Neural crest cell (in vitro differentiated cells): ENCODE data around the gene RILPL1. TPM values are rescaled to one million over a fixed set of nuclear protein-coding genes. Genes with fewer than 3 reads are reported as not detected.
"Not testable (repeated sequence)": the region's sequence is repeated elsewhere in the genome, so short reads cannot be mapped to it uniquely, and the experiment has no call there.

Experiments
- DNase-seq: peaks from one replicate; pipeline ENCODE4 v3.0.0; 2021; ENCODE audit warnings: low read depth, mixed read lengths, low spot score
- H3K27ac Mint-ChIP-seq: one replicate; pipeline ENCODE4 v1.8.0; 2021; ENCODE audit warnings: mild to moderate bottlenecking, mixed read lengths; ENCODE audit not compliant: unreplicated experiment
- H3K27me3 Mint-ChIP-seq: 2 replicates; pipeline ENCODE4 v1.8.0; 2021; ENCODE audit warnings: low read depth, mild to moderate bottlenecking, mixed read lengths
- H3K36me3 Mint-ChIP-seq: 2 replicates; pipeline ENCODE4 v1.8.0; 2021; ENCODE audit warnings: low read depth, mild to moderate bottlenecking, mixed read lengths
- H3K4me1 Mint-ChIP-seq: 2 replicates; pipeline ENCODE4 v1.8.0; 2021; ENCODE audit warnings: mixed read lengths
- H3K4me3 Mint-ChIP-seq: one replicate; pipeline ENCODE4 v1.8.0; 2021; ENCODE audit warnings: mild to moderate bottlenecking, mixed read lengths
- H3K9me3 Mint-ChIP-seq: 2 replicates; pipeline ENCODE4 v1.8.0; 2021; ENCODE audit warnings: mixed read lengths
- total RNA-seq: library from RNA; stranded (reverse); gene quantifications from 2 replicates; pipeline ENCODE4 v1.2.1, GENCODE V29; 2021
- TF ChIP-seq, protein P1 (sequence below): fragments of 200-600 bp; sonication (generic); conservative IDR thresholded peaks from 2 replicates; pipeline ENCODE4 v1.5.0; 2021; ENCODE audit warnings: antibody characterized with exemption, mild to moderate bottlenecking

The RILPL1 gene
- total RNA-seq, 1 donor from 2014 or later = 23.5 TPM

DNA sequence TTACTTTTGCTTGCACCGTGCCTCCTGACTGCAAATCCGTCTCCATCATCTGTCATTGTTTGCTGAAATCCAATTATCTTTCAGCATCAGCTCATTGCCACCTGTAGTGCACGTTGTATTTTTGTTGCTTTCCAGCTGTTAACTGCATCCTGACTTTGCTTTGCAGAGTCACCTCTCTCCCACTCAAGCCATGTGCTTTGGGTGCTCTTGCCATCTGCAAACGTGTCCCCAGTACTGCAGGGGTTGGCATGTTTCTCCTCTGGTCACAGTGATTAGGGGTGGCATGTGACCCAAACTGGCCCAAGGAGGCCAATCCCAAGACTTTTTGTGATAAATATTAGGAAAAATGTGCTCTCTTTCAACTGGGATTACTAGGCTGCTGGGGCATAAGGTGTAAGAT is 40.4 kb upstream of the RILPL1 start:
- no peak for DNase-seq
- H3K9me3 Mint-ChIP-seq = no peaks in the 10 kb centered on the region
- H3K27me3 Mint-ChIP-seq = no peaks in the 10 kb centered on the region
- H3K36me3 Mint-ChIP-seq = no peaks in the 10 kb centered on the region
- peaks cover 5% of the 10 kb centered on the region for H3K4me1 Mint-ChIP-seq
- no peak overlapping the region for H3K4me3 Mint-ChIP-seq
- TF ChIP-seq, protein P1, sequence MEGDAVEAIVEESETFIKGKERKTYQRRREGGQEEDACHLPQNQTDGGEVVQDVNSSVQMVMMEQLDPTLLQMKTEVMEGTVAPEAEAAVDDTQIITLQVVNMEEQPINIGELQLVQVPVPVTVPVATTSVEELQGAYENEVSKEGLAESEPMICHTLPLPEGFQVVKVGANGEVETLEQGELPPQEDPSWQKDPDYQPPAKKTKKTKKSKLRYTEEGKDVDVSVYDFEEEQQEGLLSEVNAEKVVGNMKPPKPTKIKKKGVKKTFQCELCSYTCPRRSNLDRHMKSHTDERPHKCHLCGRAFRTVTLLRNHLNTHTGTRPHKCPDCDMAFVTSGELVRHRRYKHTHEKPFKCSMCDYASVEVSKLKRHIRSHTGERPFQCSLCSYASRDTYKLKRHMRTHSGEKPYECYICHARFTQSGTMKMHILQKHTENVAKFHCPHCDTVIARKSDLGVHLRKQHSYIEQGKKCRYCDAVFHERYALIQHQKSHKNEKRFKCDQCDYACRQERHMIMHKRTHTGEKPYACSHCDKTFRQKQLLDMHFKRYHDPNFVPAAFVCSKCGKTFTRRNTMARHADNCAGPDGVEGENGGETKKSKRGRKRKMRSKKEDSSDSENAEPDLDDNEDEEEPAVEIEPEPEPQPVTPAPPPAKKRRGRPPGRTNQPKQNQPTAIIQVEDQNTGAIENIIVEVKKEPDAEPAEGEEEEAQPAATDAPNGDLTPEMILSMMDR = no peak
- no peak overlapping the region for H3K27ac Mint-ChIP-seq

DNA sequence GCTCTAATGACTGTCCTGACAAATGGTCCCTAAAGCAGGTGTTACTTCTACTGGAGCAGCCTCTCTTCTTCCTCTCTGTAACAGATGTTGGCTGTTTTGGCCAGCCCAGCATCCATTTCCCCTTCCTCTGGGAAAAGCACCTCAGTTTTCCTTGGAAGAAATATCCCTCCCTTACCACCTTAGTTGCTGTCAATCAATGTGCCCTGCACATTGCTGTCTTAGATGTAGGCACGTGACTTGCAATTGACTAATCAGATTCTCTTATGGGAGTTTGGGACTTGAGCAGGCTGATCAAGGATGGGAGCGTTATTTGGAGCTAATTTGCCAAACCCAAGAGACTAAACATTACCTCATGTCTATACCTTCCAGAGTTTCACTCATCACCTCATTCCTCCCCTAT is 38.9 kb upstream of the RILPL1 start:
- DNase-seq = no peak
- H3K4me1 Mint-ChIP-seq = peaks cover 5% of the 10 kb centered on the region
- no peaks in the 10 kb centered on the region for H3K9me3 Mint-ChIP-seq
- no peaks in the 10 kb centered on the region for H3K27me3 Mint-ChIP-seq
- no peak overlapping the region for H3K4me3 Mint-ChIP-seq
- TF ChIP-seq, protein P1 = no peak
- no peak overlapping the region for H3K27ac Mint-ChIP-seq
- H3K36me3 Mint-ChIP-seq = no peaks in the 10 kb centered on the region

DNA sequence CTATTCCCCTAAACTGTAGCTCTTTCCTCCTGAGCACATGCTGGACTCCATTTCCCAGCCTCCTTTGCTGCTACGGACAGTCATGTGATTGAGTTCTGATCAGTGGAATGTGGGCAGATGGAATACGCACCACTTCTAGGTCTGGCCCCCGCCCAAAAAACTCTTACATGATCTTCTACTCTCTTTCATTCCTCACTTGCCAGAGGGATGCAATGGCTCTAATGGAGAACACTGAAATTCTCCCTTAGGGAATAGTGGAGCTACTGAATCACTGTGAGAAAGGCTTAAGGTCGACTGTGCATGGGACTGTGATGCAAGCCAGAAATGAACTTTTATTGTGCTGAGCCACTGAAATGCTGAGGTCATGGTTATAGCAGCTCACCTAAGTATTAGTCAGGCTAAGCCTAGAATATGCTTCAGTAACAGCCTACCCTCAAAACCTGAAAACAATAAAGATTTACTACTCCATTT is 37.9 kb upstream of the RILPL1 start:
- TF ChIP-seq, protein P1 = no peak
- no peaks in the 10 kb centered on the region for H3K36me3 Mint-ChIP-seq
- H3K27me3 Mint-ChIP-seq = no peaks in the 10 kb centered on the region
- no peak overlapping the region for H3K27ac Mint-ChIP-seq
- DNase-seq = no peak
- no peaks in the 10 kb centered on the region for H3K9me3 Mint-ChIP-seq
- H3K4me3 Mint-ChIP-seq = no peak overlapping the region
- peaks cover 5% of the 10 kb centered on the region for H3K4me1 Mint-ChIP-seq

DNA sequence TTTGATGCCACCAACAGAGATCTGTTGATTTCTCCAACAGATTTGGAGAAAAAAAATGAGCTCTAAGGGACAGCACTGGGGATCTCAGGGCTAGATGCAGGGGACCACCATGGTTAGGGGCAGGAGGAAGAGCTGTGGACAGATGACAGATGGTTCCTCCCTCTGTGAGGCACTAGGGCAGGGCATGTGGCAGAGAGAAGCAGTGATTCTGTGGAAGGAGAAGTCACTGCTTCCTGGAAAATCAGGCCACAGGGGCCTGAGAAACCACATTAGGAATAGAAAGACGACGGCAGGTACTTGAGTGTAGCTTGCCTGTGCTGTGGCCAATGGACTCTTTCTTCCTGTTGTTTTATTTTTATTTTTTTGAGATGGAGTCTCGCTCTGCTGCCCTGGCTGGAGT is 25.9 kb upstream of the RILPL1 start:
- no peaks in the 10 kb centered on the region for H3K27me3 Mint-ChIP-seq
- TF ChIP-seq, protein P1 = no peak
- H3K27ac Mint-ChIP-seq = no peak overlapping the region
- H3K4me1 Mint-ChIP-seq = no peaks in the 10 kb centered on the region
- no peaks in the 10 kb centered on the region for H3K9me3 Mint-ChIP-seq
- H3K36me3 Mint-ChIP-seq = no peaks in the 10 kb centered on the region
- H3K4me3 Mint-ChIP-seq = no peak overlapping the region
- DNase-seq = no peak

DNA sequence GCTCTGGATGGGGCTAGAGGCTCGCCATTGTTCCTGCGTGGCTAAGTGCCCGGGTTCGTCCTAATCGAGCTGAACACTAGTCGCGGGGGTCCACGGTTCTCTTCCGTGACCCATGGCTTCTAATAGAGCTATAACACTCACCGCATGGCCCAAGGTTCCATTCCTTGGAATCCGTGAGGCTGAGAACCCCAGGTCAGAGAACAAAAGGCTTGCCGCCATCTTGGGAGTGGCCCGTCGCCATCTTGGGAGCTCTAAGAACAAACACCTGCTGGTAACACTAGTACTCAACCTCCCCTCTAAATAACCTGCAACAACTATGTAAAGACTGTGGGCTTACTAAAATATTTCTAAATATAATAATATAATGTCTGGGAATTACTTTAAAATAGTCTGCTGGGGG is 25.0 kb upstream of the RILPL1 start:
- not testable (repeated sequence) for H3K4me1 Mint-ChIP-seq, DNase-seq, H3K27ac Mint-ChIP-seq, H3K36me3 Mint-ChIP-seq, H3K9me3 Mint-ChIP-seq, H3K27me3 Mint-ChIP-seq, H3K4me3 Mint-ChIP-seq

DNA sequence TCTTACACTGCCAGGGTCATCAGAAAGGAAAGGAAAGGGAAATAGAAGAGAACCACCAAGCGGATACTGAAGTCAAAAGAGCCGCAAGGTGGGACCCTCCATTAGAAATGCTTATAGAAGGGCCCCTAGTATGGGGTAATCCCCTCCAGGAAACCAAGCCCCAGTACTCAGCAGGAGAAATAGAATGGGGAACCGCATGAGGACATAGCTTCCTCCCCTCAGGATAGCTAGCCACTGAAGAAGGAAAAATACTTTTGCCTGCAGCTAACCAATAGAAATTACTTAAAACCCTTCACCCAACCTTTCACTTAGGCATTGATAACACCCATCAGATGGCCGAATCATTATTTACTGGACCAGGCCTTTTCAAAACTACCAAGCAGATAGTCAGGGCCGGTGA is 21.3 kb upstream of the RILPL1 start:
- H3K9me3 Mint-ChIP-seq, H3K36me3 Mint-ChIP-seq, H3K27ac Mint-ChIP-seq, H3K4me3 Mint-ChIP-seq, H3K27me3 Mint-ChIP-seq, H3K4me1 Mint-ChIP-seq, DNase-seq: not testable (repeated sequence)

DNA sequence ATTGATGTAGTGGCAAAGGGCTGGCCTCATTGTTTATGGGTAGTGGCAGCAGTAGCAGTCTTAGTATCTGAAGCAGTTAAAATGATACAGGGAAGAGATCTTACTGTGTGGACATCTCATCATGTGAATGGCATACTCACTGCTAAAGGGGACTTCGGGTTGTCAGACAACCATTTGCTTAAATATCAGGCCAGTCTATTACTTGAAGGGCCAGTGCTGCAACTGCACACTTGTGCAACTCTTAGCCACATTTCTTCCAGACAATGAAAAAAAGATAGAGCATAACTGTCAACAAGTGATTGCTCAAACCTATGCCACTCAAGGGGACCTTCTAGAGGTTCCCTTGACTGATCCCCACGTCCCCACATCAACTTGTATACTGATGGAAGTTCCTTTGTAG is 20.6 kb upstream of the RILPL1 start:
- not testable (repeated sequence) for H3K9me3 Mint-ChIP-seq, H3K36me3 Mint-ChIP-seq, H3K4me1 Mint-ChIP-seq, H3K27me3 Mint-ChIP-seq, H3K4me3 Mint-ChIP-seq, H3K27ac Mint-ChIP-seq, DNase-seq
